ENCODE results near the gene ADAR.

The ADAR gene

DNA sequence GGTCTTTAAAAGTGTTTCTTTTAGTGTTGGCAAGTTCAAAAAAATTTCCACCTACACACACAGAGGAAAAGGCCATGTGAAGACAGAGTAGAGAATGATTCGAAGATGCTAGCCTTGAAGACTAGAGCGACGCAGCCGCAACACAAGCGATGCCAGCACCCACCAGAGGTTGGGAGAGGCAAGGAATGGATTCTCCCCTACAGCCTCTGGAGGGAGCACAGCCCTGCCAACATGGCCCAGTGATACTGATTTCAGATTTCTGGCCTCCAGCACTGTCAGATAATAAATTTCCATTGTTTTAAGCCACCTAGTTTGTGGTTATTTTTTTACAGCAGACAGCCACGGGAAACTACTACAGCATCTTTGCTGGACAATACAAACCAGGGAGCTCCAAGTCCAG is 6.9 kb upstream of the ADAR start:
- ATAC-seq, result peak in 1 of 2 donors; percentile 42

DNA sequence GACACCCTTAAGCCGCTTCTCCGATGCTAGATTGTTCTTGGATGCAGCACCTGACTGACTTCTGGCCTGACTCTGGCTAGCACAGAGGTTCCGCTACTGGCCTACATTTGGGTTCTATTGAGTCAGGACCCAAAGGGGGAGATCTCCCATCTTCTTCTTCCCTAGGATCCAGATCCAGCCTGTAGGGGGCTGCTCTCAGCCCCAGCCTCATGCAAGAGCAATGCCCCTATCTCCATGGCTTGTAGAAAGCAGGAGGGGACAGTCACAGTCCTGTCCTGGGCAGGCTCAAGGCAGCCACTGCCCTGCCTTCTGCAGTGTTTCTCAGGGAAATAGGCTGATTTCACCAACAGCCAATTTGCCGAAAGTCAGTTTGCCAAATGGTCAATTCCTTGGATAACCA is 6.3 kb upstream of the ADAR start:
- no peak for ATAC-seq

DNA sequence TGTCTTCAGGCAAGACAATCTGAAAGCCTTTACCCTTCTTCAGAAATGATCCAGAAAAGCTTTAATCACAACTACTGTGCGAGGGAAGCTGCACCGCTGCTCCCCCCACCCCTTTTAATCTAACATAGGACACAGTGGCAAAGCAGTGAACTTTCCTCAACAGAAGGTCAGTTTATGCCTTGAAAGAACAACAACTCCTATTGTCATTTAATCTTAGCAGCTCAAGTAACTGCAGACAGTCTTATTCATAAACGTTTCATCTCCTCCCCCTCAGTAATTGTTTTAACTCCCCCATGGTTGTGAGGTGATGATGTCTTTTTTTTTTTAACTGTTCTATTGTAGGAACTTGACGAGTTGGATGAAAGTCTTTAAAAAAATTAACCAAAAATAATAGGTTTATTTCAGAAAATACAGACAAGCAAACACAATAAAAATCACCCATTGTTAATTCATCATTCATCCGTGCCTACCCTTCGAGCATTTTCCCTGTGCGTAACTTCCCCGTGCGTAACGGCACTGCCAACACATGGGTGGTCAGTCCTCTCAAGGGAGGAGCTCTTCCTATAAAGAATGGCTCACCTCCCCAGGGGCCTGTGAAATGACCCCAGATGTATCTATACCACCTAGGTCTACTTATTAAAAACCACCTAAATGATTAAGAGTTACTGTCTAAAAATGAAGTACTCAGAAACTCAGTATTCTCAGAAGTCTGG is 3.3 kb upstream of the ADAR start:
- no peak for ATAC-seq

- peak; percentile 30 to 32 for ATAC-seq
Observed at GRCh38 chr1:154609398-154610380, 1.7 kb upstream of the ADAR start.

DNA sequence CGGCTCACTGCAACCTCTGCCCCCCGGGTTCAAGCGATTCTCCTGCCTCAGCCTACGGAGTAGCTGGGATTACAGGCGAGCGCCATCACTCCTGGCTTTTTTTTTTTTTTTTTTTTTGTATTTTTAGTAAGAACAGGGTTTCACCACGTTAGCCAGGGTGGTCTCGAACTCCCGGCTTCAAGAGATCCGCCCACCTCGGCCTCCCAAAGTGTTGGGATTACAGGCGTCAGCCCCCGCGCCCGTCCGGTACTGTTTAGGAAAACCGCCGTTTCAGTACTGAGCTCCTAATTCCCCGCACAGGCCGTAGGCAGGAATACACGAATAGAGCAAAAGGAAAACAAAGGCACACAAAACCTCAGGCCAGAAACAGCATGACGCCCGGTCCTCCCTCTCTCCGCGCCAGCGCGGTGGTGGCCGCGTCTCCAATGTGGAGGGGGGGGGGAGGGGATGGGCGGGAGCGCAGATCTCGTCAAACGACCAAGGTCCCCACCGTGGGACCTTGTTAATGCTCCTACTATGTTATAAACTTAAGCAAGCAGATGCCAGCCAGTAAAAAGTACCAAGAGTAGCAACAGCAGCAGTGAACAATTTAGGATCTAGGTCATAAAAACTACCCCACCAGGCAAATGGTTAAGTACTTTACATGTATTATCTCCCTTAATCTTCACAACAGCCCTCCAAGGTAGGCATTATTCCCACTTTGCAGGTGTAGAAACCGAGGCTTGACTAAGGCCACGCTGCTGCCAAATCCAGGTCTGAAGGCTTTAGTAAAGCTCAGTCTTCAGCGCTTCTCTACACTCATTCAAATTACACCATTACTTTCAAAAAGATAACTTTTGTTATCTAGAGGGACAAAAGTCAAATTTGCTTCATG is 648 bp upstream of the ADAR start:
- no peak for ATAC-seq

- no peak for ATAC-seq
Observed at GRCh38 chr1:154607106-154607608, 829 bp downstream of the ADAR start.

- no peak for ATAC-seq
Observed at GRCh38 chr1:154605534-154605933, 2.5 kb downstream of the ADAR start.

GRCh38 chr1:154603317-154603716 is 4.7 kb downstream of the ADAR start:
- no peak for ATAC-seq

- no peak for ATAC-seq
Observed at GRCh38 chr1:154599658-154600057, 8.3 kb downstream of the ADAR start.

DNA sequence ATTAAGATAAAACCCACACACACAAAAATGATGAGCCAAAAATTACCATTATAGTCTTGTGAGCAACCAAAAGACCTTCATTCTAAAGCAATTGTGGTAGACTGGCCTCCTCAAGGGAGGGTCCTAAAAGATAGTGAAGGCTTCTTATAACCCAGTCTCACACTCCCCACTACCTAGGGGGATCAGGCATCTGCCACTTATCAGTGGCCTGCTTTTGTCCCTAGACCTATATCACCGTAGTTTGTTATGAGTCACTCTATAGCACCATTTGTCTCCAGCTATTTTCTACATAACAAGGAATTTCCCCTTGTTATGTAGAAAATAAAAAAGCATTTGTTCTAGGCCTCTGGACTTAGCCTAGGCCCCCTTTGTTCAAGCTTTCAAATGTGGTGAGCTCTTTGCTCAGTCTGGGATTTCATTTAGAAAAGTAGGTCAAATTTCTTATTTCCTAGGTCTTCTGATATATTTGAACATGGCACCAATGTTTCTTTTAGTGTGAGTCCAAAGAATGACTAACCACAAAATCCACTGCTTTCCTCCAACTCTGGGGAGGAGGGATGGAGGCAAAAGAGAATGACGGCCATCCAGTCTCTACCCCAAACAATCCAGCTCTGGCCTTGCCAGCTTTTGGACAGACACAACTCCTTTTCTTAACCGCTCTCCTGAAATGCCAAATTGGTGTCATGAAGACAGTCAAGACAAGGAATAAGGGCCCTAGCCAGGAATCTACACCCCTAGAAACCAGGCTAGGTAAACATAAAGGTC is 8.9 kb downstream of the ADAR start:
- no peak for ATAC-seq

GRCh38 chr1:154595621-154596020 is 12.4 kb downstream of the ADAR start:
- peak; percentile 70 to 74 for ATAC-seq

- no peak for ATAC-seq
Observed at GRCh38 chr1:154594811-154595210, 13.2 kb downstream of the ADAR start.

- no peak for ATAC-seq
Observed at GRCh38 chr1:154593390-154593789, 14.6 kb downstream of the ADAR start.

- ATAC-seq, result no peak
Observed at GRCh38 chr1:154591206-154591605, 16.8 kb downstream of the ADAR start.

GRCh38 chr1:154590756-154591155 is 17.2 kb downstream of the ADAR start:
- ATAC-seq, result no peak

- no peak for ATAC-seq
Observed at GRCh38 chr1:154589780-154590179, 18.2 kb downstream of the ADAR start.

- no peak for ATAC-seq
Observed at GRCh38 chr1:154586641-154587040, 21.3 kb downstream of the ADAR start.

DNA sequence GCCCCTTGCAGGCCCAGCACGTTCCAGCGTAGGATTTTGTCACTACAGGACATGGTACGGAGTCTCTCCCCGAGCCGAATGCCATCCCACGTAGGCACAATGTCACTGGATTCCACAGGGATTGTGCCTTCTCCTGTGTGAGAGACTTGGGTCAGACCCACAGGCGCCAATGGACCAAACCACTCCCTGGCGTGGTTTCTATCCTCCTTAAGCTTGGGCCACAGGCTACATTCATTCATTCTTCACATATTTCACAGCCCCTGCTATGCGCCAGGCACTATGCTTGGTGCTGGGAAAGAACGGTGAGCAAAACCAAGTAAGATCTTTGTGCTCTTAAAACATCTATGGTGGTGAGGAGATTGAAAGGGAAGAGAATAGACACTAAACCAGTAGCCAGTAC is 21.8 kb downstream of the ADAR start:
- ATAC-seq, result no peak

- ATAC-seq, result no peak
Observed at GRCh38 chr1:154584267-154584994, 23.6 kb downstream of the ADAR start.

- no peak for ATAC-seq
Observed at GRCh38 chr1:154583773-154584172, 24.2 kb downstream of the ADAR start.

DNA sequence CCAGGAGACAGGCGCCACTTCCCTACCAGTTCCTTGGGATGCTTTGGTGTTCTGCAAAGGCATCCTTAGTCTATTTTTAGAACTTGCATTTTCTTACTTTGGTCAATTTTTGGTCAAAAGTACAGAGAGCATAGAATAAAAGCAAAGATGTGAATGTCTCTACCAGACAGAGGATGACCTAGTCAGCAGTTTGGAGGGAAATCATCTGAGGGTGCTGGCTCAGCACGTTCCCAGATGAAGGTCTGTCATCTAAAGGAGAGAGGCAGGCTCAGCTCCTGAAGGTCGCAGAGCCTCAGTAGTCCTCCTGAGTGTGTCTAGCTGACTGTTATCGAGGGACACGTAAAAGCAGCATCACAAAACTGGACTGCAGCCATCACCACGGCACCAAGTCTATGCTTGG is 25.1 kb downstream of the ADAR start:
- no peak for ATAC-seq

Measured in activated CD4-positive, CD25-positive, alpha-beta regulatory T cell treated with anti-CD3 and anti-CD28 coated beads, Interleukin-2, amount 50 U/mL, for 24 hours (primary cell).